Kidney glomerular epithelial cell (primary cell): ENCODE measurements around the gene ARL8B.
"Not testable (repeated sequence)": the region's sequence is repeated elsewhere in the genome, so short reads cannot be mapped to it uniquely, and the experiment has no call there.

Experiments used
- DNase-seq: peaks from one replicate; lab custom pipeline; 2025; lab: John Stamatoyannopoulos, UW

The ARL8B gene

DNA sequence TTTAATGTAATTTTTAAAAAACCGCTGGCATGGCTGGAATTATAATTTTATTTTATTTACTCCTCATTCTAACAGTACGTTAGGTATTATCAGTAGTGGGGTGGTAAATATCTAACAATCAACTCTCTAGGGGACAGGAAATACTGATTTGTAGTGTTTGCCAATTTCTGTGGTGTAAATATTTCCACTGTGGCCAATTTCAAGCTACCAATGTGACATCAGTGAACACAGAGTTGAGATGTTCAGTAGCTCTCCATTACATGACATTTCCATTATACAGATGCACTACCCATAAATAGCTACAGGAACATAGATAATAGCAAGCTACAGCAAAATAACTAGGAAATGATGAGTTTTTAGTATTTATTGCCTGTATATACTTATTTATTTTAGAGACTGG is 10.0 kb upstream of the ARL8B start:
- DNase-seq, result no peak

DNA sequence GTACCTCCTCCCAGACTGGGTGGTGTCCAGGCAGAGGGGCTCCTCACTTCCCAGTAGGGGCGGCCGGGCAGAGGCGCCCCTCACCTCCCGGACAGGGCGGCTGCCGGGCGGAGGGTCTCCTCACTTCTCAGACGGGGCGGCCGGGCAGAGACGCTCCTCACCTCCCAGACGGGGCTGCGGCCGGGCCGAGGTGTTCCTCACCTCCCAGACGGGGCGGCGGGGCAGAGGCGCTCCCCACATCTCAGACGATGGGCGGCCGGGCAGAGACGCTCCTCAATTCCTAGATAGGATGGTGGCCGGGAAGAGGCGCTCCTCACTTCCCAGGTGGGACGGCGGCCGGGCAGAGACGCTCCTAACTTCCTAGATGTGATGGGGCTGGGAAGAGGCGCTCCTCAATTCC is 8.4 kb upstream of the ARL8B start:
- not testable (repeated sequence) for DNase-seq

- DNase-seq, result no peak
These were observed 6.5 kb upstream of the ARL8B start for GRCh38 chr3:5115506-5116162.

DNA sequence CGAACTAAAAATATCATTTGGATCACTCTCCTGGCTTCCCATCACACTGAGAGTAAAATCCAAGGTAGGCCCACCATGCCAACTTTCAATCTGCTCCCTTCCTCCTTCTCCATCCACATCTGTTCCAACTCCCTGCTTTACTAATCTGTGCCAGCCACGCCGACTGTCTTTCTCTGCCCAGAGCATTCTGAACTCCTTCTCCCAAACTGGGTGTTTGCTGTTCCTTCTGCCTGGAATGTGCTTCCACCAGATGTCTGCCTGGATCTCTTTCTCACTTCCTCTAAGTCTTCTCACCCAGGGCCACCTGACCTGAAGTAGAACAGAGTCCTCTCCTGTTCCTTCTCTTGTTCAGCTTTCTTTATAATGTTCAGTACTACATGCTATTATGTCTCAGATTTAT is 5.6 kb upstream of the ARL8B start:
- DNase-seq, result no peak

DNA sequence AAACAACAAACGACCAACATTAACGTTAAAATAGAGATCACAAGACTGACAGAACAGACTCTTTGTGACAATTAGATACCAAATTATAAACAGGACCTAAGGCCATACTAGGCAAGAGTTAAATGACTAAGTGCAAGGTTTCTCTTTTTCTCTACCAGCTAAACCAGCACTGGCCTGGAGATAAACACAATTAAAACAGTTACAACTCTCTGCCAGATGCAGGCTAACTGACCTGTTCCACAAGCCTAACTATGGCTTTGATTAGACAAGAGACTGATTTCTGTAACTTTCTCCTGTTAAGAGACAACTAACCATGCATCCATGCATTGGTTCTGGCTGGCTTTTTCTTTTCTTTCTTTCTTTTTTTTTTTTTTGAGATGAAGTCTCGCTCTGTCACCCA is 1.6 kb upstream of the ARL8B start:
- DNase-seq, result no peak

GRCh38 chr3:5122741-5123706 is 932 bp downstream of the ARL8B start:
- peak; percentile 77 for DNase-seq

DNA sequence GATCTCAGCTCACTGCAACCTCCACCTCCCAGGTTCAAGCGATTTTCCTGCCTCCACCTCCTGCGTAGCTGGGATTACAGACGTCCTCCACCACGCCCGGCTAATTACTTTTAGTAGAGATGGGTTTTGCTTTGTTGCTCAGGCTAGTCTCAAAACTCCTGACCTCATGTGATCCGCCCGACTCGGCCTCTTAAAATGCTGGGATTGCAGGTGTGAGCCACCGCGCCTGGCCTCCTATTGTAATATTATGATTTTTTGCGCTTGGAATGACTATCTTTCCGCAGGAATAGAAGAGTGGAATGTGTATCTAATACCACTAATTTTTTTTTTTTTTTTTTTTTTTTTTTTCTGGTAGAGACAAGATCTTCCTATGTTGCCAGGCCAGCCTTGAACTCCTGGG is 1.8 kb downstream of the ARL8B start:
- DNase-seq, result no peak

GRCh38 chr3:5126586-5126985 is 4.5 kb downstream of the ARL8B start:
- DNase-seq, result no peak

DNA sequence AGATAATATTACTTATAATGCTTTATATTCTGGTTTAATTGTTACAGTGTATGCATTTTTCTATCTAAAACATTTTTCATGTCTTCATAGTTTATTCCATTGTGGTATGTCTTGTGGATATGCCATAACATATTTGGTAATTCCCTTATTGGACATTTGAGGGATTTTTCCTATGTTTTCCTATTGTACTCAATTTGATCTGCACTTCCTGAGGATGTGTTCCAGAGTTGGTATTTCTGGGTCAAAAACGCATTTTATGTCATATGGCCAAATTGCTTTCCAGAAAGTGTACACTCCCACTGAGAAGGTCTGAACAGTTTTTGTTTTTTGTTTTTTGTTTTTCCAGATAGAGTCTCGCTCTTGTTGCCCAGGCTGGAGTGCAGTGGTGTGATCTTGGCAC is 6.8 kb downstream of the ARL8B start:
- no peak for DNase-seq

DNA sequence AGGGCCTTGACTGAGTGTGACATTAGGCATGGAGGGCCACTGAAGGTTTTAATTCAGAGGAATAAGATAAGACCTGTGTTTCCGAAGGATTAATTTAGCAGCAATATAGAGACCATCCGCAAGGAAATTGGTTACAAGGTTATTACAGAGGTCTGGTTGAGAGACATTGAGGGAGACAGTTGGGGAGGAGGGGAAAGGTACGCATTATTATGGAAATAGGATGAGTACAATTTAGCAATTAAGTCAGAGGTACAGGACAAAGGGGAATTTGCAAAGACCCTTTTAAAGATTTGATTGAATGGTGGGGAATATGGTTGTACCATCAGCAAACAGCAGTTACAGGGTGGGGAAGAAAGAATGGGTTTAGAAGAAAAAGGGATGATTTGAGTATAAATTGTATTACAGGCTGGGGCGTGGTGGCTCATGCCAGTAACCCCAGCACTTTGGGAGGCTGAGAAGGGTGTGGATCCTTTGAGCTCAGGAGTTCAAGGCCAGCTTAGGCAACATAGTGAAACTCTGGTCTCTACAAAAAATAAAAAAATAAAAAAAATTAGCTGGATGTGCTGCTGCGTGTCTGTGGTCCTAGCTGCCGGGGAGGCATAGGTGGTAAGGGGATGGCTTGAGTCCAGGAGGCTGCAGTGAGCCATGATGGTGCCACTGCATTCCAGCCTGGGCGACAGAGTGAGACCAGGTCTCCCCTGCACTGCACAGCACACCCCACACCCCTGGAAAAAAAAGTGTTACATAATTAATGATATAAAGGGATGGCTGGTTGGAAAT is 11.3 kb downstream of the ARL8B start:
- DNase-seq, result no peak

- DNase-seq, result no peak
These were observed 11.9 kb downstream of the ARL8B start for GRCh38 chr3:5134019-5134391.

DNA sequence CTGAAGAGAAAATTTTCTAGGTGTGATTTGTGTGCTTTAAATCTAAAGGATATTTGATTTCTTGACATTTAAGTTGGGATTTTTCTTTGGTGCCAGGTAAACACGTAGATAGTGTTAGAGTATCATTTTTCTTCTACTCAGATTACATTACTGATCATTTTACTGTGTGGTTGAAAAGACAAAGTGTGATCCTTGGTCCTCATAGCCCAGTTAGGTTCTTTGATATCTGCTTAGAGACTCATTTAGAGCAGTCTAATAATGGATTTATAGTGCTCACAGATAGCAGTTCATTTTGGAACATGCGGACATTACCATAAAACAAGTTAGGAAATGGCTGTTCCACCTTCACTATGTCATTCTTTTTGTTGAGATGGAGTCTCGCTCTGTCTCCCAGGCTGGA is 12.4 kb downstream of the ARL8B start:
- DNase-seq, result no peak

DNA sequence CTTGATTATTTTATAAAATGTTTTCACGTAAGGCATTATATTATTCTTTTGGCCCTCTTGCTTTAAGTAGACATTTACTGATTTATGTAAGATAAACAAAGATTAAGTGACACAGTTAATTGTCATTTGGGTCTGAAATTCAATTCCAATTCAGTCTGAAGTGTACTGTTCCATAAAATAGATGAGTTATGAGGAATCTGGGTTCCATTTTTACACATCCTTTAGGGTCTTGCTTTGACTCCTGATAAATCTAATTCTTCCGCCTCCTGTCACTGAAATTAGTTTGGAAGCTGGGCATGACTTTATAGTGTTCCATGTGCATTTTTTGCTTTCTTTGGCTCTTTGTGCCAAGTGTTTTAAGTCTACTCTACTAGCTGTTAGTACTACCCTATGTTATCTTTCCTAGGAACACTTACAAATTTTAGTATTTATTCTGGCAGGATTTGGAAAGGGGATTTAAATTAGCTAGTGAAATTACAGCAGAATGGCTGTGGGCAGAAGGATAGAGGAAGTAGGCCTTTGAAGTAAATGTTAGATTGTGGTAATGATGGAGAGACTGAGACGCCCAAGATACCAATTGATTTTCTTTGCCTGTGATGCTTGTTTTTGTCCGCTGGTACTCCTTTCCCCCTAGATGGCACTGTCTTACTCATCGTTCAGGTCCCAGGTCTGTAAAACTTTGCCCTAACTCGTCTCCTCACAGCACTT is 14.3 kb downstream of the ARL8B start:
- DNase-seq, result peak; percentile 35

DNA sequence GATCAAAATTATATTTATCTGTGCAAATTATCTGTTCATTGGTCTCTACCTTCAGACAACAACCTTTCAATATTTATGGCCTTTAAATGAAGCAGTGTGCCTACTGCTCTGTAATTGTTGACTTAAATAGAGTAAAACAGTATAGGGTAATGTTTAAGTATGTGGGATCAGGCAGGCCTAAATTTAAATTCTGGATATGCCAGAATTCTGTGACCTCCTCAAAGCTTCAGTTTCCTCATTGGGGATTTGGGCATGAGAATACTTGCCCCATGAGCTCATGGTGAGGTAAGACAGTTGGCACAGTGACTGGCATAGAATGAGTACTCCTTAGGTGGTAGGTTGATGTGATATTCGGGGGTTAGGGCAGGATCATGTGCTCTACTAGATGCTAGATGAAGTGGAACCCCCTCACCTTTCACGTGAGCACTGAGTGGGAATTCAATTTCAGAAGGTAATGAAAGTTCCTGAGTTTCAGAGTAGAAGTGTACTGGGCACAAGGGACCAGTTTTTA is 14.9 kb downstream of the ARL8B start:
- DNase-seq, result no peak

GRCh38 chr3:5138214-5138981 is 16.3 kb downstream of the ARL8B start:
- DNase-seq, result no peak

DNA sequence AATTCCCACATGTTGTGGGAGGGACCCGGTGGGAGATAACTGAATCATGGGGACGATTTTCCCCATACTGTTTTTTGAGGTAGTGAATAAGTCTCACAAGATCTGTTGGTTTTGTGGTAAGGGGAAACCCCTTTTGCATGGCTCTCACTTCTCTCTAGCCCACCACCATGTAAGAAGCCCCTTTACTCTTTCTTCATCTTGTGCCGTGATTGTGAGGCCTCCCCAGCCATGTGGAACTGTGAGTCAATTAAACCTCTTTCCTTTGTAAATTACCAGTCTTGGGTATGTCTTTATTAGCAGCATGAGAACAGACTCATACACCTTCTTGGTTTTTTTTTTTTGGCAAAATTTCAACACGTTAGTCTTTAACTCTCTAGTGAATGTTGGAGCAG is 18.1 kb downstream of the ARL8B start:
- DNase-seq, result no peak

GRCh38 chr3:5140839-5141238 is 18.7 kb downstream of the ARL8B start:
- DNase-seq, result no peak

- DNase-seq, result no peak
These were observed 19.7 kb downstream of the ARL8B start for GRCh38 chr3:5141760-5142159.

DNA sequence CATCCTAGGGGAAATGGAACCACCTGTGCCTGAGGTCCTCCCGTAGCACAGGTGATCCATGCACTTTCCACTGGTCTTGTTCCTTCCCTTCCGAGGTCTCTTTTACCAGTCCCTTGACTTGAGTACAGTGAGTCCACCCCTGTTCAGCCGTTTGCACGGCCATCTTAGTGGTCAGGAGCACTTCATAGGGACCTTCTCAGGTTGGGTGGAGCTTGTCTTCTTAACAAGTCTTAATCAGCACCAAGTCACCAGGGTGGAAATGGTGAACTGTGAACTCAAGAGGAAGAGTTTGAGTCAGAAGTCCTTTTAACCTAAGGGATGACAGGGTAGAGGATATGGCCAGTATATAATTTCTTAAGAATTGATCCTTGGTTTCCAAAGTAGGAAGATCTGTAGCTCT is 21.4 kb downstream of the ARL8B start:
- no peak for DNase-seq

DNA sequence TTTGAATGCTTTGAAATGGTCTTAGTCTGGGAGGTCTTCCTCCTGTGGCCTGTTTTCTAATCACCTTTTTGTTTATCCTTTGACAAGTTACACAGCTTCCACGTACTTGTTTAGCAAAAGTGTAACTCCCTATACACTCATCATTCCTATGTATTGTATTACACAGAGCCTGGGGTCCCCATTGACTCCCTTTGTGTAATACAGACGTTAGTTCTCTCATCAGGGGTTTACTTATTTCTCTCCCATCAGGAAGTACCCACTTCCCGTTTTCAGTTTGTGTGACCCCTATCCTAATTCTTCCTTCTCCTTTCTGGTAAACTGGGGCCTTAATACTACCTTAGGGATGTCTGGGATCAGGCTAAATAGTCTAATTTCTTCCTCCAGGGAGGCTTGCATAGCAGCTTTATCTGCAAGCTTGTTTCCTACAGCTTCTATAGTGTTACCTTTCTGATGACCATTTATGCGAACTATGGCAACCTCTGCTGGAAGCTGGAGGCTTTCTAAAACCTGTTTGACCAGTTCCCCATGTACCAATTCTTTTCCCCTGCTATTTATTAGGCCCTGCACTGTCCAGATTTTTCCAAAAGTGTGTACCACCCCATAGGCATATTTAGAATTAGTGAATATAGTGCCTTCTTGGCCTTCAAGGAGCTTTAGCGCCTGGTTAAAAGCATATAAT is 22.4 kb downstream of the ARL8B start:
- no peak for DNase-seq

- no peak for DNase-seq
These were observed 23.0 kb downstream of the ARL8B start for GRCh38 chr3:5145120-5145519.
